HCEC 1CT (cell line): ENCODE results near the gene RNF40.

Experiments
- DNase-seq: peaks from one replicate; pipeline ENCODE4 v3.0.0-alpha.2; 2017

Gene RNF40

GRCh38 chr16:30764816-30765465 lies 2.8 kb downstream of the RNF40 start:
- no peak for DNase-seq

- DNase-seq = no peak
These were observed 4.2 kb downstream of the RNF40 start for GRCh38 chr16:30766206-30766932.

- no peak for DNase-seq
These were observed 4.8 kb downstream of the RNF40 start for GRCh38 chr16:30766933-30767284.

- DNase-seq = no peak
These were observed 5.8 kb downstream of the RNF40 start for GRCh38 chr16:30767767-30768465.

- no peak for DNase-seq
These were observed 6.6 kb downstream of the RNF40 start for GRCh38 chr16:30768583-30769181.

GRCh38 chr16:30769379-30770089 lies 7.4 kb downstream of the RNF40 start:
- DNase-seq = no peak

GRCh38 chr16:30771726-30772125 lies 9.6 kb downstream of the RNF40 start:
- DNase-seq = no peak

GRCh38 chr16:30773826-30774225 lies 11.7 kb downstream of the RNF40 start:
- DNase-seq = no peak

GRCh38 chr16:30774367-30775130 lies 12.4 kb downstream of the RNF40 start:
- DNase-seq = peak; percentile 13

GRCh38 chr16:30775131-30775391 lies 12.9 kb downstream of the RNF40 start:
- DNase-seq = no peak

- peak; percentile 81 for DNase-seq
These were observed 13.5 kb downstream of the RNF40 start for GRCh38 chr16:30775392-30776188.

GRCh38 chr16:30777591-30778297 lies 15.6 kb downstream of the RNF40 start:
- no peak for DNase-seq

GRCh38 chr16:30778549-30779244 lies 16.6 kb downstream of the RNF40 start:
- peak; percentile 9 for DNase-seq

- DNase-seq = no peak
These were observed 17.5 kb downstream of the RNF40 start for GRCh38 chr16:30779596-30779995.

GRCh38 chr16:30780021-30780420 lies 17.9 kb downstream of the RNF40 start:
- no peak for DNase-seq

GRCh38 chr16:30780549-30780948 lies 18.4 kb downstream of the RNF40 start:
- no peak for DNase-seq

- no peak for DNase-seq
These were observed 20.6 kb downstream of the RNF40 start for GRCh38 chr16:30782486-30783279.

GRCh38 chr16:30783280-30784109 lies 21.4 kb downstream of the RNF40 start:
- no peak for DNase-seq

GRCh38 chr16:30784215-30784614 lies 22.1 kb downstream of the RNF40 start:
- no peak for DNase-seq
